HG03521 (cell line): ENCODE data around the gene SMIM23.
"Not testable (repeated sequence)": the region's sequence is repeated elsewhere in the genome, so short reads cannot be mapped to it uniquely, and the experiment has no call there.

Experiments
- ATAC-seq: cut with Tn5 transposase; IDR thresholded peaks from one replicate; pipeline ENCODE4 v1.9.1; 2021; ENCODE audit warnings: mild to moderate bottlenecking, moderate library complexity; ENCODE audit not compliant: unreplicated experiment

SMIM23 gene

GRCh38 chr5:171771856-171772255 lies 13.8 kb upstream of the SMIM23 start:
- ATAC-seq, result no peak

GRCh38 chr5:171773106-171773505 lies 12.5 kb upstream of the SMIM23 start:
- no peak for ATAC-seq

GRCh38 chr5:171774418-171774817 lies 11.2 kb upstream of the SMIM23 start:
- ATAC-seq, result no peak

GRCh38 chr5:171776213-171776612 lies 9.4 kb upstream of the SMIM23 start:
- ATAC-seq, result no peak

GRCh38 chr5:171776770-171777759 lies 8.6 kb upstream of the SMIM23 start:
- ATAC-seq, result no peak

- ATAC-seq, result not testable (repeated sequence)
Measured at GRCh38 chr5:171781744-171782143, 3.9 kb upstream of the SMIM23 start.

GRCh38 chr5:171782332-171782966 lies 3.2 kb upstream of the SMIM23 start:
- no peak for ATAC-seq

GRCh38 chr5:171783051-171783450 lies 2.6 kb upstream of the SMIM23 start:
- no peak for ATAC-seq

- ATAC-seq, result no peak
Measured at GRCh38 chr5:171789353-171789752, 3.7 kb downstream of the SMIM23 start.

- ATAC-seq, result no peak
Measured at GRCh38 chr5:171790408-171790807, 4.8 kb downstream of the SMIM23 start.

GRCh38 chr5:171794470-171794960 lies 8.9 kb downstream of the SMIM23 start:
- no peak for ATAC-seq

GRCh38 chr5:171795381-171795780 lies 9.8 kb downstream of the SMIM23 start:
- no peak for ATAC-seq

GRCh38 chr5:171796436-171796835 lies 10.8 kb downstream of the SMIM23 start:
- no peak for ATAC-seq

GRCh38 chr5:171797543-171797942 lies 11.9 kb downstream of the SMIM23 start:
- ATAC-seq, result no peak

GRCh38 chr5:171798418-171798817 lies 12.8 kb downstream of the SMIM23 start:
- no peak for ATAC-seq

GRCh38 chr5:171801839-171802238 lies 16.2 kb downstream of the SMIM23 start:
- ATAC-seq, result no peak

GRCh38 chr5:171805746-171806145 lies 20.1 kb downstream of the SMIM23 start:
- ATAC-seq, result no peak

- ATAC-seq, result no peak
Measured at GRCh38 chr5:171806976-171807747, 21.5 kb downstream of the SMIM23 start.

GRCh38 chr5:171808453-171808852 lies 22.8 kb downstream of the SMIM23 start:
- ATAC-seq, result no peak

- no peak for ATAC-seq
Measured at GRCh38 chr5:171808951-171809350, 23.3 kb downstream of the SMIM23 start.

GRCh38 chr5:171810227-171810626 lies 24.6 kb downstream of the SMIM23 start:
- ATAC-seq, result no peak
